HG03139 (cell line): ENCODE results near the gene MAP9.
"Not testable (repeated sequence)": the region's sequence is repeated elsewhere in the genome, so short reads cannot be mapped to it uniquely, and the experiment has no call there.

Experiments
- ATAC-seq: cut with Tn5 transposase; IDR thresholded peaks from one replicate; pipeline ENCODE4 v1.9.1; 2021; ENCODE audit not compliant: unreplicated experiment

The MAP9 gene

DNA sequence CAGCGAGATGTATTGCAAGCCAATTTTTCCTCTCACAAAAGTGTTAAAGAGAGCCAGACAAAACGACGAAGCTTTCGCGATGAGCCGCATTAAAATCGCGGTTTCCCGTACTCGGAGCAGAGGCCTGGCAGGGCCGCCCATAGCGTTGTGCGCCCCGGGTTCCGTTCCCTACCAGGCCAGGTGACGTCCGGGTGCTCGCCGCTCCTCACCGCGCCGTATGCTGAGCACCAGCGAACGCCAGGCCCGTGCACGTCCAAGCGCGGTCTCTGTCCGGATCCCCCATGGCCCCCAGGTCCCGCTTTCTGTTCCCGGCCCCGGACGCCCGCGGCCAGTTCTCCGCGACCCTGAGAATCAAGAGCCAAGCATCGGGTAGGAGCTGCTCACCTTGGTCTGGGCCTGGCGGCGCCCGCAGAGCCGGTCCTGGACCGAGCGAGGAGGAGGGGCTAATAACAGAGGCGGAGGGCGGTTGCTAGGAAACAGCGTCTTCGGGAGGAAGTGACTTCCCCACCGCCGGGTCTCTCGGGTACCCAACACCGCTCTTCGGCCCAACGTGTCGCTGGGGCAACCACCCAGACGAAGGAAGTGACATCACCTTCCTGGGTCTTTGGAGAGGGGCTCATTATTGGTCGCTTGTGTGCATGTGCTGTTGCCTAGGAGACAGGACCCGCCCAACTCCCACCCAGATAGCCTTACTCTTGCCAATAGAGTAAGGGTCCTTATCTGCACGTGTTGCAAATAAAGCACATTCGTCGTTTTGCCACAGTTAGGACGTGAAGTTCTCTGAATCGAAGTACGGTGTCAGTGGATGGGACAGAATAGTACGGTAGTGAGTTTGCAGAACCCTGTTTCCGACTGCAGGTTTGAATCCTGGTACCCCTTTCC lies at the start of gene MAP9:
Gene MAP9, minus strand, starts transcription at position 579 of the 882 bp plus-strand sequence. CDS start 1,115 bp downstream, outside the sequence.
- ATAC-seq, result peak; percentile 99

DNA sequence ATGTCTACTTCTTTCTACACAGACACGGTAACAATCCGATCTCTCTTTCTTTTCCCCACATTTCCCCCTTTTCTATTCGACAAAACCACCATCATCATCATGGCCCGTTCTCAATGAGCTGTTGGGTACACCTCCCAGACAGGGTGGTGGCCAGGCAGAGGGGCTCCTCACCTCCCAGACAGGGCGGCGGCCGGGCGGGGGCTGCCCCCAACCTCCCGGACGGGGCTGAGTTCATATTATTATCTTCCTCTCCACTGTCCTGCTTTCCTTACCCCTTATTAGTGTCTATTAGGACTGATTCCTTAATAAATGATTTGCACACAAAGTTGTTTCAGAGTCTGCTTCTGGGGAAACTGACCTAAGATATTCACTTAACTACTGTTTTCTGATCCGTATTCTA lies 48.0 kb upstream of the MAP9 start:
- not testable (repeated sequence) for ATAC-seq

GRCh38 chr4:155423671-155424070 lies 46.9 kb upstream of the MAP9 start:
- no peak for ATAC-seq

DNA sequence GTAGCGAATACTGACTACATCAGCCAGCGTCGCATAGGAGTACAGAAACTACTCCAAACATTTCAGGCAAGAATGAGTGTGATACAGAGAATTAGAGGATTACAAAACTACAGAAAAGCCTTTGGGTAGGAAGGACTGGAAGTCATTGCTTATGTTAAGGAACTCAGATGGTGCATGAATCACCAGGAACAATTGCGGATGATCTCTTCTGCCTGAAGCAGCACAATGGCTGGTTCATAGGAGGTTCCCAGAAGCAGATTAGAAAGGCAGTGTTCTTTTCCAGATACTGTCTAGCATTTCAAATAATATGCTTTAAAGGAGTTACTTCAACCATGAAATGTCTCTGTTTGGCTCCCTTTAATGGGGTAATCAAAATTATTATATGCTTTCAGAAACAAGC lies 42.5 kb upstream of the MAP9 start:
- no peak for ATAC-seq

DNA sequence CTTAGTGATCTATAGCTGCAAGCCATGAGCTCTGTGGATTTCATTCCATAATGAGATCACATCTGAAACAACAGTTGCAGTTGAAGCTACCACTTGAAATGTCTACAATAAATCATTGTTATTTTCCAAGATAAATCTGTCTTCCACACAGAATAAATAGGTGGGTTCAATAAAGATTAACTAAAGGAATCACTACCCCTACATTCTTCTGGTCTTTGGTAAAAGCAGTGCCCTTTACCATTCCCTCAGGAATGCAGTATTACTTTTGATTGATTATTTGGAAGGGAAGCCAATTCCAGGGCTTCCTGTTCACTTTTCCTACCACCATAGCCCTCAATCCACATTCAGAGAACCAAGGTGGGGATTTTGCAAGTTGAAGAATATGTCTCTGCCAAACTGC lies 38.9 kb upstream of the MAP9 start:
- no peak for ATAC-seq

GRCh38 chr4:155413451-155413850 lies 36.7 kb upstream of the MAP9 start:
- no peak for ATAC-seq

DNA sequence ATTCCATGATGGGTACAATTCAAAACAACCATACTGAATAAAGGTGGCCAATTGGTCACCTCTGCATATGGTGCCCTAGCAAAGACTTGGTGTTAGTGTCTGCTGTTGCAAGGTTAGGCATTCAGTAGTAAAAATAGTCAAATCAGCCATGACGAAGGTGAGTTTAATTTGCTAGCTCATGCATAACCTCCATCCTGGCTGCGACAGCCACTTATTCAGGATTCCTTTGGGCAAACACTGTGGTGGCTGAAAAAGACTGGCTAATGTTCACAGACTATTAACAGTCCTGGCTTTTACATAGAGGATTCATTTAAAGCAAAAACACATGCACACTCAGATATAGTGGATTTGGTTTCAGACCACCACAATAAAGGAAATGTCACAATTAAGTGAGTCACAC lies 34.8 kb upstream of the MAP9 start:
- no peak for ATAC-seq

GRCh38 chr4:155408796-155409195 lies 32.0 kb upstream of the MAP9 start:
- ATAC-seq, result no peak

- ATAC-seq, result no peak
These were observed 30.7 kb upstream of the MAP9 start for GRCh38 chr4:155407480-155407879.

DNA sequence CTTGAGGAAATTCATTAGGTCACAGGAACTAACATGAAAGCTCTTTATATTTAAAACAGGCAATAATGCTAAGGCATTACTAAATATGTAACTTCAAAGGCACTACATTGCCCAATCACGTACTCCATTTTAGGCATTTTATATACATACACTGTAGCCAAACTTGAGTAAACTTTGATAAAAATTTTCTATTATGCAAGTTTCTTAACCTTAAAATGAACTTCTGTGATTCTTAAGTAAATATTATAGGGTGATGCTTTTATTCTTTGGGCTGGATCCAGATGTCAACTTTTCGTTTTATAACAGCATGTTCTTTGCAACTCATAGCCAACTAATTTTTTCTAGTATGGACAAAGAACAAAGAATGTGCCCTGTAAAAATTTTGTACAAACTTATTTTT lies 28.3 kb upstream of the MAP9 start:
- no peak for ATAC-seq

DNA sequence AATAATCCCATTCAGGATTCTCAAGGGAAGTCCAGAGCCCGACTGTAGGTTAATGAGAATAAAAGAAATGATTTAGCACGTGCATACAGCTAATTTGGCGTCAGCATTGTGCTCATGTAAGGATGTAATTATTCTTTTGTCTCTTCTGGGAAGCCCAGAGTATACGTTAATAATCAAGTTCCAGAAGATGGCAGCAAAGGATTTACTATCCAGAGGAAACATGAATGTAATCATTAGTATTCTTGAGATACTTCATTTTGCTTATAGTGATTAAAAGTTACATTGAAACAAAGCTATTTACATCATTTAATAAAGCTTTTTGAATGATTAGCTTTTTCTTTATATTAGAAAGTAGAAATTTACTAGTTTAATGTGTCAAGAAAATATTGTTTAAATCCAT lies 27.1 kb upstream of the MAP9 start:
- no peak for ATAC-seq

- ATAC-seq, result no peak
These were observed 26.2 kb upstream of the MAP9 start for GRCh38 chr4:155402941-155403340.

- ATAC-seq, result no peak
These were observed 24.1 kb upstream of the MAP9 start for GRCh38 chr4:155400893-155401292.

DNA sequence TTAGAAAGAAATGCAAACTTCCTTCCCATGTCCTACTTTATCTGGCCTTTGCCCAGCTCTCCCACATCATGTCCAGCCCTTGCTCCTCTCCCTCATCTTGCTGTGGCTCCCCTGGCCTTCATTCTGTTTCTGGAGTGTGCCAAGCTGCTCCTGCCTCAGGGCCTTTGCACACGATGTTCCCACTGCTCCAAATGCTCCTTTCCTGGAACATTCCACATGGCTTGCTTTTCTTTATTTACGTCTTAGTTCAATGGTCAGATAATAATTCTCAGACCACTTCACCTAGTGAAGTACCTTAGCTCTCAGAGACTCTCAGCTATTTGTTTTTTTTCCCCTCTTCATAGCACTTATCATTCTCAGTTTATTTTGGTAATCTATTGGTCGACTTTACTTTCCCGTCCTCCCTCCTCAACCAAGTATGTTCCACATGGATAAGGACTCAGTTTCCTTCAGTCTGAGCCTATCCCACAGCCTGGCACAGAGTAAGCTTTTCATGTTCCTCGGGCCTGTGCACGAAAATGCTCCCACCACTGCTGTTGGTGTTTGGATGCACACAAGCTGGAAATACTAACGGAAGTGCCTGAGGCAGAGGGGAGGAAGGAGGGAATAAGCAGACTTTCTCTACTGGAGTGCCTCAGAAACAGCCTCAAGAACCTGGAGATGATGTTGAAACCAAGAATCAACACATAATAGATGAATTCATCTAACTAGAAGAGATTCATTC lies 23.4 kb upstream of the MAP9 start:
- ATAC-seq, result no peak

GRCh38 chr4:155392481-155393184 lies 15.9 kb upstream of the MAP9 start:
- no peak for ATAC-seq

DNA sequence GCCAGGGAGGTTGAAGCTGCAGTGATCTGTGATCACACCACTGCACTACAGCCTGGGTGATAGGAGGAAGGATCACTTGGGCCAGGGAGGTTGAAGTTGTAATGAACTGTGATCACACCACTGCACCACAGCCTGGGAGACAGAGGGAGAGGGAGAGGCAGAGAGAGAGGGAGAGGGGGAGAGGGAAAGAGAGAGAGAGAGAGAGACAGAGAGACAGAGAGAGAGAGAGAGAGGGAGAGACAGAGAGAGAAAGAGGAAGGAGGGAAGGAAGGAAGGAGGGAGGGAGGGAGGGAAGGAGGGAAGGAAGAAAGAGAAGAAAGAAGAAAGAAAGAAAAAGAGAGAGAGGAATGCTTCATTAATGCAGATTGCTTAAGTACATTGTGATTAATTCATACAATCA lies 15.2 kb upstream of the MAP9 start:
- ATAC-seq, result no peak

DNA sequence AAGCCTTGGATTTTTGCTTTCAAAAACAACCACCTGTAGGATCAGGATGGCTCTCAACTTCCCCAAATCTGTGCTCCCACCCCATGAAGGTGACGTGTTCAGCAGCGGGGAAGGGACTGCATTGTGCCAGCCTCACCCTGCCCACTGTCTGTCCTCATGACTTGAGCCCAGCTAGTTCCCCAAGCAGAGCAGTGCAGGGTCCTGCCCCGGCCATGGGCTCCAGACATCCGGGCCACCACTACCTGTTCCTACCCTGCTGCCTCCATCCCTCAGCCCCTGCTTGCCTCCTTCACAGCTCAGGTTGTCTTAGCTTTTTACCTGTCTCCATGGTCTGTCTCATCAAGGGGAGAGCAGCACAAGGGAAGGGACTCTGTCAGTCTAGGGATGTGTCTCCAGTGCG lies 11.4 kb upstream of the MAP9 start:
- no peak for ATAC-seq

DNA sequence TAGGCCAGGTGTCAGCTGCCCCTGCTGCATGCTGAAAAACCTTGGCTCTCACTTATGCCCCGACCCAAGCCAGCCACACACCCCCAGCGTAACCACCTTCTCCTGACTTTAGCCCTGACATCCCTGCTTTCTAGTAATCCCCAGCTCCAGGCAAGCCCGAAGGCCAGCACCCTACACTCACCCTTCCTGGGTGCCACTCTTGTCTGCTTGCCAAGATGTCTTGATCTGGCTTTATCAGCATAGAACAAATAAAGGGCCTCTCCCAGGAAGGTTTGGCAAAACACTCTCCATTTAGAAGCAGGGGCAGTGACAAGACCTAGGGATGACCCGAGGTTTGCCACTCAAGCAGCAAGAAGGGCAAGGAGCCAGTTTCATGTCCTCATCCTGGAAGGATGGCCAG lies 6.8 kb upstream of the MAP9 start:
- no peak for ATAC-seq

DNA sequence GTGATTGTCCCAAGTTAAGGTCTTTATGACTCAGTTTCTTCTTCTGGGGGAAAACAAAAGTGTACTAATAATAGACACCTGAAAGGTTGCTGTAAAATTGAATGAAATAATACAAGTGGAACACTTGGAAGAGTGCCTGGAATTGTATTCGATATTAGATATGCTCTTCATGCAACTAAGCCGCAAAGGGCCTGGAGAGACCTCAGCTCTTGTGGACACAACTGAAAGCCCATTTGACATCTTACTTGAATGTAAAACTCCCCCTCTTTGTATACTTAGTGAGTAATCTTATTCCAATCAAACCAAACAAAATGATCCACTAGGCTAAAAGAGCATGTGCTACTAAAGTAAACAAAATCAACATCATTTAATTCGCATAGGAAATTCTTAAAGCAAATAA lies 511 bp upstream of the MAP9 start:
- ATAC-seq, result no peak

- no peak for ATAC-seq
These were observed 5.2 kb downstream of the MAP9 start for GRCh38 chr4:155371432-155372043.

DNA sequence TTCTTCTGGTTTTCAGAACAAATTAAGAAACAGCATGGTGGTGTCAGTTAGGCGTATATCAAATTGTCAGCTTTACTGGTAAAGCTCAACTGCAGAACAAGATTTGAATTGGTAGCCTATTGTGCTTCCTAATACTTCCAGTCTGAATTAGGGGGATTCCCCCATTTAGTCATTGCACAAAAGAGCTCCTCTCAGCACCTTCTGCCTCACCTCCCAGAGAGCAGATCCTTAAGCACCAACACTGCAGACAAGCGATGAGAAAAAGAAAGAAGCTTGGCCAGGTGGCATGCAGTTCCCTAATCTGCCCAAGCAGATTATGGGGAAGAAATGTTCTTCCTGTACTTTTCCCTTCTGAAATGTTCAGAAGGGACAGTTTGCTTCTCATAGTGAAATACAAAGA lies 9.2 kb downstream of the MAP9 start:
- peak; percentile 59 for ATAC-seq
